Measurements from ENCODE around the gene KDELR3.

DNA sequence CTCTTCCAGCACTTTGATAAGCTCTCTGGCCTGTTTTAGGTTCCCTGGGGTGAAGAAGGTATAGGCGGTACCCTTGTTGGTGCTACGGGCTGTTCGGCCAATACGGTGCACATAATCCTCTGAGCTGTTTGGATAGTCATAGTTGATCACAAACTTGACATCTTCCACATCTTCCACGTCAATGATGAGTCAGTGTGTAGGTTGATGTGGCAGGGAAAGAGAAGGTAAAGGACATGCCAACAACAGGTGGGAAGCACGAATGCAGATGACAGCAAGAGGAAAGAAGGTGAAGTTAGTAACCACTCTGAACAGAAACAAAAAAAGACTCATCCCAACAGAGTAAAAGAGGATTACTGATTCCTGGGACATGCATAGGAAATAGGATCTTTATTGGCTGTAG is 20.1 kb downstream of the KDELR3 start:
- TF ChIP-seq POLR2A (IDR thresholded peaks at IDR 0.05; ENCODE audit: low read depth, low read length), result no peak
- peak; percentile 49 for TF ChIP-seq POLR2AphosphoS5 (IDR thresholded peaks at IDR 0.05; ENCODE audit: low read depth, low read length)
- no peak for TF ChIP-seq TAF1 (IDR thresholded peaks at IDR 0.05; ENCODE audit: borderline replicate concordance, low read depth, low read length)

Measured in GM12892 (cell line).